Measurements from ENCODE around the gene CASS4. TPM values are rescaled to one million over a fixed set of nuclear protein-coding genes. Genes with fewer than 3 reads are reported as not detected.

The CASS4 gene
- polyA plus RNA-seq, 1 donor (not counting 4 experiments of a cell fraction or from before 2014, with no cell fraction given) = 0.01 TPM

DNA sequence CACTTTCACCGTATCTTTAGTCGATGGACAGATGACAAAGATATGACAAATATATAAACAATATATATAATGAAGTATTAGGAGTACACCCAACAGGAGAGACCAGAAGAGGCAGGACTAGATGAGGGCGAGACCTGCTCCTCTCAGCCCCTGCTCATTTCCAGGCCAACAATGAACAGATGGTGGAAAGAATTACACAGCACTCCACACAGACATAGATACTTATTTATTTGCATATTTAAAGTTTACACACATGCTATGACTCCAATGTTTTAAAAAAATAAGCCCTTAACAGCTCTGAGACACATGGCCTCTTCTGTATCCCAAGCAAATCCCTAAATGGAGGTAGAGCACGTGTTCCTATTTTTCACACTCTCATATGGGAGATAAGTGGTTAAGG lies 42.9 kb upstream of the CASS4 start:
- peaks cover 6 to 17% of the 10 kb centered on the region in 2 experiments for H3K36me3 ChIP-seq (ENCODE audit: control insufficient read depth in 2 of 2, extremely low read depth in 1 of 2, insufficient read depth in 2 of 2, low read length in 2 of 2)
- FAIRE-seq (no peak), DNase-seq (ENCODE audit: low read depth, low spot score) (no peak)
- no peak overlapping the region for H2AFZ ChIP-seq (ENCODE audit: control insufficient read depth, low read length)
- dilution Hi-C loops (cut with MboI; ENCODE audit: extremely low pct_ligation_motif_present, low sequenced_read_pairs) = no loop called here
- peaks cover 3% of the 10 kb centered on the region for H3K79me2 ChIP-seq (ENCODE audit: control insufficient read depth, insufficient read depth, low read length)
- TF ChIP-seq CTCF (optimal IDR thresholded peaks at IDR 0.05 in 1 of 3, IDR thresholded peaks at IDR 0.05 in 1 of 3, conservative IDR thresholded peaks at IDR 0.05 in 1 of 3; ENCODE audit: extremely low read depth in 1 of 3, insufficient read depth in 2 of 3, low read length in 3 of 3) (no peak), EZH2 (IDR thresholded peaks at IDR 0.05; ENCODE audit: low read length) (no peak)
- H3K4me3 ChIP-seq (ENCODE audit: control insufficient read depth in 2 of 3, extremely low read depth in 1 of 3, insufficient read depth in 2 of 3, low read depth in 1 of 3, low read length in 3 of 3) = no peak overlapping the region
- H3K4me1 ChIP-seq (ENCODE audit: control insufficient read depth, extremely low read depth, insufficient read depth, low read length) = peaks cover 4% of the 10 kb centered on the region
- H3K4me2 ChIP-seq (ENCODE audit: control insufficient read depth, extremely low read depth, insufficient read depth, low read depth, low read length) = no peak overlapping the region
- H3K9me3 ChIP-seq (ENCODE audit: control insufficient read depth, low read depth, low read length) = no peaks in the 10 kb centered on the region
- no peak overlapping the region for H3K27ac ChIP-seq (ENCODE audit: control insufficient read depth, insufficient read depth, low read length)
- H3K9me1 ChIP-seq (ENCODE audit: control insufficient read depth, extremely low read depth, insufficient read depth, low read length) = peaks cover 2% of the 10 kb centered on the region
- no peak overlapping the region for H3K9ac ChIP-seq (ENCODE audit: control insufficient read depth, extremely low read depth, insufficient read depth, low read length)
- H3K27me3 ChIP-seq (ENCODE audit: control insufficient read depth, extremely low read depth, insufficient read depth, low read length) = no peaks in the 10 kb centered on the region
- H4K20me1 ChIP-seq (ENCODE audit: control insufficient read depth, extremely low read depth, insufficient read depth, low read length) = no peaks in the 10 kb centered on the region

DNA sequence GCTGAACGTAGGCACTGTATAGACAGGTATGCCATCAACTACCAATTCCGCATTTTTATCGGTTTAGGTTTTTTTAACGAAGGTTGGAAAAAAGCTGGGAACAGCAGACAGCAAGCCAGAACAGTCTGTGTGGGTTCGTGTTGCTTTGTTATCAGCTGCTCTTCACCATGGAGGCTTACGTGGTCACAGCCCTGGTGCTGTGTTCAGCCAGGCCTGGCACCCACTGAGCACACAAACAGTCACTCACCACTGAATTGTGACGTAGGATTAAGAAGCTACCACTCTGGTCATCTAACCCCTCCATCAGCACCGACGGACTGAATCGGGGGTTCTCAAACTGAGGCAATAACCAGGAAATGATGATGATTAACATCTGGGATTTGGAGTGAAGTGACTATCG lies 40.1 kb upstream of the CASS4 start:
- Histone ChIP-seq H3K36me3 (ENCODE audit: control insufficient read depth in 2 of 2, extremely low read depth in 1 of 2, insufficient read depth in 2 of 2, low read length in 2 of 2) (peaks cover 6 to 20% of the 10 kb centered on the region in 2 experiments), H2AFZ (ENCODE audit: control insufficient read depth, low read length) (no peak overlapping the region), H3K27ac (ENCODE audit: control insufficient read depth, insufficient read depth, low read length) (no peak overlapping the region), H3K9ac (ENCODE audit: control insufficient read depth, extremely low read depth, insufficient read depth, low read length) (no peak overlapping the region), H3K9me1 (ENCODE audit: control insufficient read depth, extremely low read depth, insufficient read depth, low read length) (peaks cover 2% of the 10 kb centered on the region), H3K4me3 (ENCODE audit: control insufficient read depth in 2 of 3, extremely low read depth in 1 of 3, insufficient read depth in 2 of 3, low read depth in 1 of 3, low read length in 3 of 3) (no peak overlapping the region), H3K27me3 (ENCODE audit: control insufficient read depth, extremely low read depth, insufficient read depth, low read length) (no peaks in the 10 kb centered on the region), H3K4me1 (ENCODE audit: control insufficient read depth, extremely low read depth, insufficient read depth, low read length) (peaks cover 4% of the 10 kb centered on the region), H3K9me3 (ENCODE audit: control insufficient read depth, low read depth, low read length) (no peaks in the 10 kb centered on the region), H4K20me1 (ENCODE audit: control insufficient read depth, extremely low read depth, insufficient read depth, low read length) (no peaks in the 10 kb centered on the region), H3K4me2 (ENCODE audit: control insufficient read depth, extremely low read depth, insufficient read depth, low read depth, low read length) (no peak overlapping the region), H3K79me2 (ENCODE audit: control insufficient read depth, insufficient read depth, low read length) (peaks cover 17% of the 10 kb centered on the region)
- dilution Hi-C loops (cut with MboI; ENCODE audit: extremely low pct_ligation_motif_present, low sequenced_read_pairs) = no loop called here
- FAIRE-seq = no peak
- no peak for TF ChIP-seq EZH2 (IDR thresholded peaks at IDR 0.05; ENCODE audit: low read length)
- no peak for TF ChIP-seq CTCF (optimal IDR thresholded peaks at IDR 0.05 in 1 of 3, IDR thresholded peaks at IDR 0.05 in 1 of 3, conservative IDR thresholded peaks at IDR 0.05 in 1 of 3; ENCODE audit: extremely low read depth in 1 of 3, insufficient read depth in 2 of 3, low read length in 3 of 3)
- DNase-seq (ENCODE audit: low read depth, low spot score) = no peak

All from keratinocyte (primary cell).